GOT3 (cell line): ENCODE results near the gene RUNX2.

ENCODE experiments used
- DNase-seq: peaks from one replicate; lab custom pipeline; 2025; ENCODE audit warnings: mixed read lengths; lab: John Stamatoyannopoulos, UW

The RUNX2 gene

GRCh38 chr6:45514454-45515230 is 186.5 kb downstream of the RUNX2 start:
- no peak for DNase-seq

GRCh38 chr6:45518013-45518720 is 190.0 kb downstream of the RUNX2 start:
- no peak for DNase-seq

- DNase-seq: no peak
These were observed 193.1 kb downstream of the RUNX2 start for GRCh38 chr6:45521226-45521625.

GRCh38 chr6:45522486-45522885 is 194.4 kb downstream of the RUNX2 start:
- no peak for DNase-seq

- DNase-seq: no peak
These were observed 199.1 kb downstream of the RUNX2 start for GRCh38 chr6:45527210-45527609.

GRCh38 chr6:45531999-45532595 is 204.0 kb downstream of the RUNX2 start:
- no peak for DNase-seq

GRCh38 chr6:45532721-45533210 is 204.6 kb downstream of the RUNX2 start:
- no peak for DNase-seq

GRCh38 chr6:45533386-45533785 is 205.3 kb downstream of the RUNX2 start:
- DNase-seq: no peak

- no peak for DNase-seq
These were observed 207.8 kb downstream of the RUNX2 start for GRCh38 chr6:45535933-45536332.

- no peak for DNase-seq
These were observed 209.4 kb downstream of the RUNX2 start for GRCh38 chr6:45537539-45537938.

GRCh38 chr6:45538641-45539547 is 210.8 kb downstream of the RUNX2 start:
- DNase-seq: no peak

- no peak for DNase-seq
These were observed 212.3 kb downstream of the RUNX2 start for GRCh38 chr6:45540375-45540920.

- DNase-seq: no peak
These were observed 213.8 kb downstream of the RUNX2 start for GRCh38 chr6:45541934-45542333.

- DNase-seq: no peak
These were observed 215.4 kb downstream of the RUNX2 start for GRCh38 chr6:45543298-45544235.

GRCh38 chr6:45545416-45545815 is 217.3 kb downstream of the RUNX2 start:
- no peak for DNase-seq

GRCh38 chr6:45548657-45549515 is 220.8 kb downstream of the RUNX2 start:
- no peak for DNase-seq

GRCh38 chr6:45552536-45552935 is 224.4 kb downstream of the RUNX2 start:
- DNase-seq: no peak

GRCh38 chr6:45553730-45554344 is 225.7 kb downstream of the RUNX2 start:
- no peak for DNase-seq

GRCh38 chr6:45554591-45554990 is 226.5 kb downstream of the RUNX2 start:
- no peak for DNase-seq
